Measurements from ENCODE around the gene NPR1.
A peak's percentile ranks its signal among the peaks of the same experiment; 100 is the strongest.

NPR1 gene

GRCh38 chr1:153678519-153679336, at the start of gene NPR1:
Gene NPR1, plus strand, starts transcription at chr1:153678688. Its CDS starts 421 bp downstream, at chr1:153679109.
- H3K27me3 ChIP-seq (replicated peaks; ENCODE audit: control insufficient read depth, insufficient read depth, low read length), result no peaks in the 10 kb centered on the region; the same call in 1 of the 2 replicates
- H3K36me3 ChIP-seq (ENCODE audit: control insufficient read depth, insufficient read depth, low read length), result no peaks in the 10 kb centered on the region
- DNase-seq (ENCODE audit: extremely low read depth, insufficient read length), result peak; percentile 25
- H3K4me3 ChIP-seq (replicated peaks; ENCODE audit: low read depth, low read length), result peak within 1 kb of the TSS; percentile 39
- TF ChIP-seq, protein P1, sequence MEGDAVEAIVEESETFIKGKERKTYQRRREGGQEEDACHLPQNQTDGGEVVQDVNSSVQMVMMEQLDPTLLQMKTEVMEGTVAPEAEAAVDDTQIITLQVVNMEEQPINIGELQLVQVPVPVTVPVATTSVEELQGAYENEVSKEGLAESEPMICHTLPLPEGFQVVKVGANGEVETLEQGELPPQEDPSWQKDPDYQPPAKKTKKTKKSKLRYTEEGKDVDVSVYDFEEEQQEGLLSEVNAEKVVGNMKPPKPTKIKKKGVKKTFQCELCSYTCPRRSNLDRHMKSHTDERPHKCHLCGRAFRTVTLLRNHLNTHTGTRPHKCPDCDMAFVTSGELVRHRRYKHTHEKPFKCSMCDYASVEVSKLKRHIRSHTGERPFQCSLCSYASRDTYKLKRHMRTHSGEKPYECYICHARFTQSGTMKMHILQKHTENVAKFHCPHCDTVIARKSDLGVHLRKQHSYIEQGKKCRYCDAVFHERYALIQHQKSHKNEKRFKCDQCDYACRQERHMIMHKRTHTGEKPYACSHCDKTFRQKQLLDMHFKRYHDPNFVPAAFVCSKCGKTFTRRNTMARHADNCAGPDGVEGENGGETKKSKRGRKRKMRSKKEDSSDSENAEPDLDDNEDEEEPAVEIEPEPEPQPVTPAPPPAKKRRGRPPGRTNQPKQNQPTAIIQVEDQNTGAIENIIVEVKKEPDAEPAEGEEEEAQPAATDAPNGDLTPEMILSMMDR (IDR thresholded peaks at IDR 0.05; ENCODE audit: insufficient read depth, low read length, poor library complexity, severe bottlenecking), result no peak

DNA sequence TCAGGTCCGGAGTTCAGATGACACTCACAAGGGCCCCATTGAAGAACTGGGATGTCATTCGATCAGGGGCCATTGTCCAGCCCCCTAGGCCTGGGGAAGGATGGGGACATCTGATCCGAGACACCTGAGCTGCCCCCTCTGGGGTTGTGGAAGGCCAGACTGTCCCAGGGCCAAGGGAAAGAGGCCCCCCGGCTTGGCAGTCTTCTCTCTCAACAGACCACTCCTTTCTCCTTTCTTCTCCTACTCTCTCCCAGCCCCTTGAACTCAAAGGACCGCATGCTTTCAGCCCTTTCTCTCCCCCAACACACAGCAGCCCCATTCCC, 49.2 kb upstream of the NPR1 start:
- no peak overlapping the region for H3K4me3 ChIP-seq (replicated peaks; ENCODE audit: low read depth, low read length)
- H3K27me3 ChIP-seq (replicated peaks; ENCODE audit: control insufficient read depth, insufficient read depth, low read length), result no peaks in the 10 kb centered on the region
- TF ChIP-seq, protein P1 (IDR thresholded peaks at IDR 0.05; ENCODE audit: insufficient read depth, low read length, poor library complexity, severe bottlenecking), result no peak
- no peaks in the 10 kb centered on the region; the same call in 1 of the 2 replicates for H3K36me3 ChIP-seq (ENCODE audit: control insufficient read depth, insufficient read depth, low read length)
- DNase-seq (ENCODE audit: extremely low read depth, insufficient read length), result no peak

DNA sequence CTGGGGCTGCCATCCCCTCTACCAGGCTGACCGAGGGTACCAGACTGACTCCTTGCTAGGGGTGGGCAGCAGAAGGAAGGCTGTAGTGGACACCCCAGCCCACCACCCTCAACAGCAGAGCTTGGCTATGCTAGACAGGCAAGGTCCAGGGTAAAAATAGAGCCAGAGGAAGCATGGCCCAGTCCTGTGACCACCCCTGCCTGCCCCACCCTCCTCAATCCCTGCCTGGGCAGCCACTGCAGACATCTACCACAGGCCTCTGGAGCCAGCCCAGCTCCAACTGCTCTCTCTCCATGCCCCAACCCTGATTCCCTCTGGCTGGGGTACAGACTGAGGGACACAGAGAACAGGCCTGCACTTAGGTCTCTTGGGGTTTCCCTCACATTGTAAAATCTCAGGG, 48.5 kb upstream of the NPR1 start:
- Histone ChIP-seq H3K36me3 (ENCODE audit: control insufficient read depth, insufficient read depth, low read length) (no peaks in the 10 kb centered on the region; the same call in 1 of the 2 replicates), H3K27me3 (replicated peaks; ENCODE audit: control insufficient read depth, insufficient read depth, low read length) (no peaks in the 10 kb centered on the region), H3K4me3 (replicated peaks; ENCODE audit: low read depth, low read length) (no peak overlapping the region)
- TF ChIP-seq, protein P1 (IDR thresholded peaks at IDR 0.05; ENCODE audit: insufficient read depth, low read length, poor library complexity, severe bottlenecking), result no peak
- no peak for DNase-seq (ENCODE audit: extremely low read depth, insufficient read length)

- Histone ChIP-seq H3K36me3 (ENCODE audit: control insufficient read depth, insufficient read depth, low read length) (no peaks in the 10 kb centered on the region; the same call in 1 of the 2 replicates), H3K4me3 (replicated peaks; ENCODE audit: low read depth, low read length) (no peak overlapping the region), H3K27me3 (replicated peaks; ENCODE audit: control insufficient read depth, insufficient read depth, low read length) (no peaks in the 10 kb centered on the region)
- DNase-seq (ENCODE audit: extremely low read depth, insufficient read length), result no peak
- TF ChIP-seq, protein P1 (IDR thresholded peaks at IDR 0.05; ENCODE audit: insufficient read depth, low read length, poor library complexity, severe bottlenecking), result no peak
Observed at GRCh38 chr1:153630384-153630783, 48.1 kb upstream of the NPR1 start.

DNA sequence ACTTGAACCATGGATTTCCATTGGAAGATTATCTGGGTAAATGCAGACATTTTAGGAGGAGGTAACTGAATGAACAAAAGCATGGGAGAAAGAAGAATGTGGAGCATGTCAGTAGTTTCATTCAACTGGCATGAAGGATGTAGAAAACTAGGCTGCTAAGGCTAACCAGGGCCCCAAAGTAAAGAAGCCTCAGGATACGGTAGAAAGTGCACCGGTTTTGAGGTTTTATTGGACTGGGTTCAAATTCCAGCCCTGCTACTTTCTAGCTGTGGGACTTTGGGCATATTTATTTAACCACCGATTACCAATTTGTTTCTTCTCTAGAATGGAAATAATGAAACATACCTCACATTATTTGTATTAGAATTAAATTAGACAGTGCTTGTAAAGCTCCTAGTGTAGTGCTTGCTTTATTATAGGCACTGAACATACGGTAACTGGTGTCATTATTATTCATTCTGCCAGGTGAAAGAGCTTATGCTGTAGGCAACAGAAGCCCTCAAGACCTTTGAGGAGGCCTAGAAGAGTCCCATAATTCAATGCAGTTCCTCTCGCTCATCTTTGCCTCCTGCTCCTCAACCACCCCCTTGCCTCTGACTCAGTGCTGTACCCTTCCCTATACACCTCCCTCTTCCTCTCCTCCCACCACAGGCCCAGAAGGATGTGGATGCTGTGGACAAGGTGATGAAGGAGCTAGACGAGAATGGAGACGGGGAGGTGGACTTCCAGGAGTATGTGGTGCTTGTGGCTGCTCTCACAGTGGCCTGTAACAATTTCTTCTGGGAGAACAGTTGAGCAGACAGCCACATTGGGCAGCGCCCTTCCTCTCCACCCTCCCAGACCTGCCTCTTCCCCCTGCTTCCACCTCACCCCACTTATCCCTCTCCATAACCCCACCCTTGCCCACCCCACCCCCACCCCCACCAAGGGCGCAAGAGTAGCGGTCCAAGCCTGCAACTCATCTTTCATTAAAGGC, 47.2 kb upstream of the NPR1 start:
- no peak for DNase-seq (ENCODE audit: extremely low read depth, insufficient read length)
- H3K27me3 ChIP-seq (replicated peaks; ENCODE audit: control insufficient read depth, insufficient read depth, low read length), result no peaks in the 10 kb centered on the region
- TF ChIP-seq, protein P1 (IDR thresholded peaks at IDR 0.05; ENCODE audit: insufficient read depth, low read length, poor library complexity, severe bottlenecking), result no peak
- H3K36me3 ChIP-seq (ENCODE audit: control insufficient read depth, insufficient read depth, low read length), result peaks cover 1% of the 10 kb centered on the region; the same call in 1 of the 2 replicates
- H3K4me3 ChIP-seq (replicated peaks; ENCODE audit: low read depth, low read length), result no peak overlapping the region

Data from GM06990 (cell line).